ENCODE measurements around the gene BDNF.

BDNF gene

GRCh38 chr11:27692781-27693180 lies 7.5 kb downstream of the BDNF start:
- Histone ChIP-seq H3K27ac (no peak overlapping the region), H3K27me3 (ENCODE audit: insufficient read depth, low read depth, severe bottlenecking) (no peaks in the 10 kb centered on the region), H3K36me3 (no peaks in the 10 kb centered on the region), H3K9me3 (ENCODE audit: severe bottlenecking) (no peaks in the 10 kb centered on the region), H3K4me3 (ENCODE audit: low read depth, low read length) (no peak overlapping the region)
- TF ChIP-seq CTCF (IDR thresholded peaks at IDR 0.05; ENCODE audit: low read depth, low read length): no peak
- DNase-seq: no peak

GRCh38 chr11:27688076-27688475 lies 12.2 kb downstream of the BDNF start:
- Histone ChIP-seq H3K9me3 (ENCODE audit: severe bottlenecking) (no peaks in the 10 kb centered on the region), H3K27me3 (ENCODE audit: insufficient read depth, low read depth, severe bottlenecking) (no peaks in the 10 kb centered on the region), H3K36me3 (no peaks in the 10 kb centered on the region), H3K27ac (no peak overlapping the region), H3K4me3 (ENCODE audit: low read depth, low read length) (no peak overlapping the region)
- DNase-seq: peak; percentile 24
- TF ChIP-seq CTCF (IDR thresholded peaks at IDR 0.05; ENCODE audit: low read depth, low read length): no peak

GRCh38 chr11:27681664-27682063 lies 18.6 kb downstream of the BDNF start:
- H3K4me3 ChIP-seq (ENCODE audit: low read depth, low read length): no peak overlapping the region
- no peaks in the 10 kb centered on the region for H3K36me3 ChIP-seq
- TF ChIP-seq CTCF (IDR thresholded peaks at IDR 0.05; ENCODE audit: low read depth, low read length): no peak

GRCh38 chr11:27679136-27680015 lies 20.9 kb downstream of the BDNF start:
- DNase-seq: no peak
- Histone ChIP-seq H3K9me3 (ENCODE audit: severe bottlenecking) (no peaks in the 10 kb centered on the region), H3K27me3 (ENCODE audit: insufficient read depth, low read depth, severe bottlenecking) (no peaks in the 10 kb centered on the region), H3K4me3 (ENCODE audit: low read depth, low read length) (no peak overlapping the region), H3K27ac (no peak overlapping the region), H3K36me3 (no peaks in the 10 kb centered on the region)
- TF ChIP-seq CTCF (IDR thresholded peaks at IDR 0.05; ENCODE audit: low read depth, low read length): no peak

More at GRCh38 chr11:27681664-27682063, 18.6 kb downstream of the BDNF start:
- no peaks in the 10 kb centered on the region for H3K27me3 ChIP-seq (ENCODE audit: insufficient read depth, low read depth, severe bottlenecking)
- H3K27ac ChIP-seq: no peak overlapping the region
- no peak for DNase-seq
- no peaks in the 10 kb centered on the region for H3K9me3 ChIP-seq (ENCODE audit: severe bottlenecking)

- H3K27me3 ChIP-seq (ENCODE audit: insufficient read depth, low read depth, severe bottlenecking): no peaks in the 10 kb centered on the region
- H3K4me3 ChIP-seq (ENCODE audit: low read depth, low read length): no peak overlapping the region
- no peaks in the 10 kb centered on the region for H3K36me3 ChIP-seq
- no peak overlapping the region for H3K27ac ChIP-seq
- DNase-seq: no peak
- H3K9me3 ChIP-seq (ENCODE audit: severe bottlenecking): no peaks in the 10 kb centered on the region
- no peak for TF ChIP-seq CTCF (IDR thresholded peaks at IDR 0.05; ENCODE audit: low read depth, low read length)
Measured at GRCh38 chr11:27678242-27678641, 22.0 kb downstream of the BDNF start.

Data from WERI-Rb-1 (cell line).